CD4-positive, alpha-beta T cell treated with Interleukin-15 for 4 hours (primary cell): ENCODE measurements around the gene CSRNP3.
"Not testable (repeated sequence)": the region's sequence is repeated elsewhere in the genome, so short reads cannot be mapped to it uniquely, and the experiment has no call there.

Source experiments
- DNase-seq: peaks from one replicate; pipeline ENCODE4 v3.0.0-alpha.2; 2020; ENCODE audit warnings: low spot score

Gene CSRNP3

DNA sequence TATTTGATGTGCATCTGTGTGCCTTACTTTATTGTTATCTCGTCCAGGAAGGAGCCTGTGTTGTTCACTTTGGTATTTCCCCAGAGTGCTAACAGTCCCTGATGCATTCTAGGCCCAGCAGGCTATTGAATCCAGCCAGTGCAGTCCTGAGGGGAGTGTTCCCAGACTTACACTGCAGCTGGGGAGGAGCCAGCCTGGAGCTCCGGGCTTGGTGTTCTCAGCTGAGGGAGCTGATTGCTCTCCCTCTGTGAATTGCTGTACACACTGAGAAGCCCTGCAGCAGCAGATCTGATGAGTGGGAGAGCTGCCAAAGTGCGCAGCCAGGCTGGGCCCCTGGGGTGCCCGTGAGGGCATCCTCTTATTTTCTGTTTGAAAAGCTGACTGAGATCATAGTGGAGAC is 165.4 kb downstream of the CSRNP3 start:
- DNase-seq, result no peak

DNA sequence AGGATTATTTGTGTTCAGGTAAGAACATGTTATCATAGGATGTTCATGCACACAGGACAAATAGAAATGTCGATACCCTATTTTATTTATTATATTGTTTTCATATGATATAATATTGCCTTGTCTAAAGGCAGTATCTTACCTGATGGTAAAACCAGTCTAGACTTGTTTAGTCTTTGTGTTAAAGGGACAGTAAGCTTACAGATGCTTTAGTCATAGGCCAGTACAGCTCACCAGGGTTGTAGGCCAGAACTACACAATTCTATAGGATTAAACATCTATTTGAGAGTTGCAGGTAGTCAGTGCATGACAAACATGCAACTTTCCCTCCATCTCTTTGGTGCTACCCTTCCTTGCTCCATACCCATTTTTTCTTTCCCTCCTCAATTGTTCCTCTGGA is 166.0 kb downstream of the CSRNP3 start:
- DNase-seq, result no peak

DNA sequence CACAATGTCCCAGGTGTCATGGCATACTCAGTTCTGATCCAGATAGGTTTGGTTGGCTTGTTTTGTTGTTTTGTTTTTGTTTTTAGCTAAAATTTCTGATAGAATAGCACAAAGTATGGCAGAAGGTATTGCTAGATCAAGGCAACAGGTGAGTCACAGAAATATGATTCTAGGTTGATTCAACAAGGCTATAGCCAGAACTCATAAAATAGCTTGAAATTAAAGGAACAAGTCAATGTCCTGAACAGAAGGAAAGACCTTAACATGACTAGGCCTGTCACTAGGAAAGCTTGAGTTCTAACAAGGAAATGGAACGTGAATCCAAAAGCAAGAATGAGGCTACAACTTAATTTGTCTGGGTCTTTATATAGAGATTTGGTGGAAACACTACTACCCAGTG is 167.5 kb downstream of the CSRNP3 start:
- no peak for DNase-seq

DNA sequence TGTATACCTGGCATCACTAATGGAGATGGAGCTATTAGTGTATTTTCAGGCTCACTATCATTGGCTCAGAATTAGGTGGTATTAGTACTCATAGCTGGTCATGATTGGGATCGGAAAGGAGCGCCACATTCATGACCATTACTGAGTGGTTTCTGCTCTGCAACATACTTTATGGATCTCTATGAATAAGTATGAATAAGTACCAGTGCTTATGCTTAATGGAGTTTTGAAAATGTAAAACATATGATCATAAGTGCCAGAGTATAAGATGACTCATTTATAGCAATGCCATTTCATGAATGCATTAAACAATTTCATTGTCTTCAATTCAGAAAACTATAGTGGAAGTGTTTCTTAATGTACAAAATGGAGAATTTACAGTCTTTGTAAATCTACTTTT is 167.9 kb downstream of the CSRNP3 start:
- DNase-seq, result no peak

DNA sequence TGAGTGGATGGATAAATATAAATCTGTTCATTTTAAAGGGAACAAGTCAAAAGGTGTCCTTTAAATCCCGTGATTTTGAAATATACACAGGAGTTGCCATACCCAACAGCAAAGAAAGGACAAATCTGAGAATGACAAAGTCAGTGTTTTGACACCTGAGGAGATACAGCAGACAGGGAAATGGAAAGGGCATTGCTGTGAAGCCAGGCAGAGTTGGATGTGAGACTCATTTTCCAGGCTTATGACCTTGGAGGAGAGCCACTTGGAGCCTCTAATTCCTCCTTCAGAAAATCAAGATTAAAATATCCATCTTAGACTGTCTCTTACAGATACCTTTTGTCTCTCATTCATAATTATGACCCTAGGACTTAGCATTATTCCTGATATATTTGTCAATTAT is 170.0 kb downstream of the CSRNP3 start:
- no peak for DNase-seq

DNA sequence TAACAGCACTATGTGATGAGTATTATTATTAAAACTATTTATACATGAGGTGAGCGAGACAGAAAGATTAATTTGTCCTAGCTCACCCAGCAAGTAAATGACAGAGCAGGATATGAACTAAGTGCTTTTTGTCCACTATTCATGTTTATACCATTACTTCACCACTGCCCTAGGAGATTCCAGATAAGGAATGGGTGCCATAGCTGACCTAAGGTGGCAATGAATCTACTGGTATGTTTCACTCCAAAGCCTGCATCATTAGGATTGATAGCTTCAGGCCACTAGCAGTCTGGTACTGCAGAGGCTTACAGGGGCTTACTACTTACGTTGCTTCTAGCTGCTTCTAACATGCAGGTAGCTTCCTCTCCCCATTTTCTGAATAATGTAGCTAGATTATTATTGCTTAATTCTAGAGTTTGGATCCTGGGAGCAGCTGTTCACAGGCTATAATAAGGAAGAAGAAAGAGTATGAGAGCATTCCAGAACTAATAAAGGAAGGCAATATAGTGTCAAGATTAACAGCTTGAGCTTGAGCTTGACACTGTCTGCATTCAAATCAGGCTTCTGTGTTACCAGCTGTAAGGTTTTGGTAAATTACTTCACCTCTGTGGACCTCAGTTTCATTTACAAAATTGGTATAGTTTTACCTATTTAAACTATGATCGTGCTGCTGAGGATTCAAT is 170.9 kb downstream of the CSRNP3 start:
- no peak for DNase-seq

DNA sequence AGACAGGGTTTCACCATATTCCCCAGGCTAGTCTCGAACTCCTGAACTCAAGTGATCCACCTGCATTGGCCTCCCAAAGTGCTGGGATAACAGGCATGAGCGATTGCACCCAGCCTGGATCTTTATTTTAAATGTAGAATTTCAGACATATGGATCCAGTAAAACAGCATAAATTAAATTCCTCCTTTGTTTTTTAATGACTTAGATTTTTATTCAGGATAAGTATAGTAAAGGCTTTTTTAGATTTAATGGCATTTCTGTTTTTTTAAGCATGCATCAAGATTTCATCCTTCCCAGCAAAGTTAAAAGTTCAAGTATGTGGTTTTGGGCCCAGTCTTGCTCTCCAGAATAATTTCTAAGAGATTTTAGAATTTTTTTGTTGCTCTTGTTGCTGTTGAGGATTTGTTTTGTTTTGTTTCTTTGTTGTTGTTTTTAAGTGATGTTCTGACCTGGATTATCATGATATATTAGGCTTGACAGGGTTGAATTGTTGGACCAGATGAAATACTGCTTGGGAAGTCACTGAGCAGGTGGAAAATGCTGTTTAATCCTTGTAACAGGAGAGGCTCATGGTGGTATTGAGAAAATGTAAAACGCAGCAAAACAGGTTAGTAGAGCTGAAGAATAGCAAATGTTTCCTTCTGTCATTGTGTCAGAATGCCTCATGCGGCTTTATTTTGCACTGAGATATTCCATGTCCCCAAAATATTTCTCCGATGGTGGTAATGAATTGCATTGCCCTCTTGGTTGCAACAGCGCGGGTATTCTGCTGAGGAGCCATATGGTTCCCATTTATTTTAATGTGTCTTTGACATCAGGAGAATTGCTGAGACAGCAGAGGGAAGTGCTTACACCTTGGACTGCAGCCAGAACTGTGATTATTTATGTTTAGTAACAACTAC is 176.7 kb downstream of the CSRNP3 start:
- no peak for DNase-seq

GRCh38 chr2:165647409-165647808 is 177.9 kb downstream of the CSRNP3 start:
- no peak for DNase-seq

- no peak for DNase-seq
Observed at GRCh38 chr2:165648801-165649200, 179.3 kb downstream of the CSRNP3 start.

- no peak for DNase-seq
Observed at GRCh38 chr2:165651233-165651632, 181.7 kb downstream of the CSRNP3 start.

GRCh38 chr2:165655661-165656060 is 186.2 kb downstream of the CSRNP3 start:
- DNase-seq, result no peak

GRCh38 chr2:165660361-165660760 is 190.9 kb downstream of the CSRNP3 start:
- DNase-seq, result no peak

- DNase-seq, result no peak
Observed at GRCh38 chr2:165662720-165663119, 193.2 kb downstream of the CSRNP3 start.

- DNase-seq, result no peak
Observed at GRCh38 chr2:165665614-165666013, 196.1 kb downstream of the CSRNP3 start.

DNA sequence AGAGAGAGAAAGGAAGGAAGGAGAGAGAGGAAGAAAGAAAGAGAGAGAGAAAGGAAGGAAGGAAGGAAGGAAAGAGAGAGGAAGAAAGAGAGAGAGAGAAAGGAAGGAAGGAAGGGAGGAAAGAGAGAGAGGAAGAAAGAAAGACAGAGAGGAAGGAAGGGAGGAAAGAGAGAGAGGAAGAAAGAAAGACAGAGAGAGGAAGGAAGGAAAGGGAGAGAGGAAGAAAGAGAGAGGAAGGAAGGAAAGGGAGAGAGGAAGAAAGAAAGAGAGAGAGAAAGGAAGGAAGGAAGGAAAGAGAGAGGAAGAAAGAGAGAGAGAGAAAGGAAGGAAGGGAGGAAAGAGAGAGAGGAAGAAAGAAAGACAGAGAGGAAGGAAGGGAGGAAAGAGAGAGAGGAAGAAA is 196.6 kb downstream of the CSRNP3 start:
- not testable (repeated sequence) for DNase-seq

DNA sequence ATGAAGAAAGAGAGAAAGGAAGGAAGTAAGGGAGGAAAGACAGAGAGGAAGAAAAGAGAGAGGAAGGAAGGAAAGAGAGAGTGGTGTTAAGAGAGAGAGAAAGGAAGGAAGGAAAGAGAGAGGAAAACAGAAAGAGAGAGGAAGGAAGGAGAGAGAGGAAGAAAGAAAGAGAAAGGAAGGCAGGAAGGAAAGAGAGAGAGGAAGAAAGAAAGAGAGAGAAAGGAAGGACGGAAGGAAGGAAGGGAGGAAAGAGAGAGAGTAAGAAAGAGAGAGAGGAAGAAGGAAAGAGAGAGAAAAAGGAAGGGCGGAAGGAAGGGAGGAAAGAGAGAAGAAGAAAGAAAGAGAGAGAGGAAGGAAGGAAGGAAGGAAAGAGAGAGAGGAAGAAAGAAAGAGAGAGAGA is 197.1 kb downstream of the CSRNP3 start:
- DNase-seq, result no peak

GRCh38 chr2:165667375-165667774 is 197.9 kb downstream of the CSRNP3 start:
- DNase-seq, result no peak

DNA sequence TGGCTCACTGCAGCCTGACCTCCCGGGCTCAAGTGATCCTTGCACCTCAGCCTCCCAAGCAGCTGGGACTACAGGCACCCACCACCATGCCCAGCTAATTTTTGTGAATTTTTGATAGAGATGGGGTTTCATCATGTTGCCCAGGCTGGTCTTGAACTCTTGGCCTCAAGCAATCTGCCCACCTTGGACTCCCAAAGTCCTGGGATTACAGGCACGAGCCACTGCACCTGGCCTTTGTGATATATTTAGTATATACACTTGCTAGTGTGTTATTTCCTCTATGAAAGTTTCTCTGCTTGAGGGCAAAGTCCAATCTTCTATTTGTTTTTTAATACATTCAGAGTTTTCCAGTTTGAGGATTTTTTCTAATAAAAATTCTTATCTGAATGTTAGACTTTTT is 205.3 kb downstream of the CSRNP3 start:
- no peak for DNase-seq

DNA sequence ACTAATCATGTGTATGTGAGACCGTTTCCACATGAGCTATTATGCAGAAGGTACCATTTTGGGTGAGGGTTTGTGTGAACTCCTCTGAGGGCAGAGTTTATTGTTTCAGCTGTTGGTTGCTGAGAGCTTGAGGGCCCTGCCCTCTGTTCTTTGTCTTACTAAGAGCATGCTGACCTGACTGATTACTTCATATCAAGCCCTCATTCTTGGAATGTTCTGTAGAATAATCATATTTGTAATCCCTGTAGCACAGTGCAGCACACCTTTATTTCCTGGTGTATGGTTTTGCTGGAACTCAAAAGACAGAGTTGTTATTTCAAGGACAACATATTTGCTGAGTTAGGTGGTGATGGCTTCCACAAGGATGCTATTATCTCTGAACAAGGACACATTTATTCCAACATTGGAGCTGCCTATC is 206.1 kb downstream of the CSRNP3 start:
- DNase-seq, result no peak

- no peak for DNase-seq
Observed at GRCh38 chr2:165678882-165679281, 209.4 kb downstream of the CSRNP3 start.

DNA sequence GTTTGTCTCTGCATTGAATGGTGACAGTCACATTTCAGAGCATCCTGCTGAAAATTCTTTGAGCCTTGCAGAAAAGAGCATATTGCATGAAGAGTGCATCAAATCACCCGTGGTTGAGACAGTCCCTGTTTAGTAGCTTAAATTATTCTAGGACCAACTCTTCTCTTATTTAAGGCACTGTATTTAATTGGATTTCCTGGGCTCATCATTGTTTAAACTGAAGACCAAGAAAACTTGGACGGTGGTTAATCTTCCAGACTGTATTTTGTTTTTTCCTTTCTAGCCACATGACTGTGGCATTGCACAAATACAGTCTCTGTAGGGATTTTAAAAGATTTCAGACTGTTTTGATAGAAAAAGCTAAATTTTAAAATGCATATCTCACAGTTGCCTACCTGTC is 210.1 kb downstream of the CSRNP3 start:
- DNase-seq, result no peak

DNA sequence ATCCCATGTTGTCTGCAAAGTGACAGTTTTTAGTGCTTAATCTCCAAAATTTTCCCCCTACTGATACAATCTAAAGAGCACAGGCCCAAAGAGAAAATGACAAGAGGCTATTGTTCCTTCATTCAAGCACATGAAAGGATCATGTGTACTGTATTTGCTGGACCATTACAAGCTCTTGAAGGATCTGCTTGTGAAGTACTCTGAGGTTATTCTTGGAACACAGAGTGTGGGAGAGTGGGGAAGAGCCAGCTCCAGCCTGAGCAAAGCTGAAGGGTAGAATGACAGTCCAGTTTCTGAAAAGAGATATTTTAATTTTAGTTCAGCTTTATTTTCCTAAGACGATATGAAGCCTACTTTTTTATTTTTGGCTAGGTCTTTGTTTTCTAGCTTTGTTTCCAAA is 212.3 kb downstream of the CSRNP3 start:
- no peak for DNase-seq

GRCh38 chr2:165682546-165682945 is 213.0 kb downstream of the CSRNP3 start:
- no peak for DNase-seq

- no peak for DNase-seq
Observed at GRCh38 chr2:165686800-165687199, 217.3 kb downstream of the CSRNP3 start.
